Keratinocyte (primary cell): ENCODE data around the gene MRAP. TPM values are rescaled to one million over a fixed set of nuclear protein-coding genes. Genes with fewer than 3 reads are reported as not detected.

Experiments used
- DNase-seq: peaks from one replicate; pipeline ENCODE4 v3.0.0-alpha.2; 2011; ENCODE audit warnings: low read depth, missing footprints, low spot score
- FAIRE-seq: peaks from 2 replicates; lab custom pipeline; 2011; peaks lifted over from hg19 to GRCh38; lab: Jason Lieb, UNC
- H2AFZ ChIP-seq: 2 replicates; pipeline ENCODE4 v1.6.0; 2012; ENCODE audit warnings: low read length, control low read depth, inconsistent platforms; ENCODE audit not compliant: control insufficient read depth
- H3K27ac ChIP-seq: 2 replicates; pipeline ENCODE4 v1.5.1; 2011; ENCODE audit warnings: low read length; ENCODE audit not compliant: control insufficient read depth, insufficient read depth
- H3K27me3 ChIP-seq: 3 replicates; pipeline ENCODE4 v1.6.0; 2011; ENCODE audit warnings: low read length; ENCODE audit not compliant: control insufficient read depth, insufficient read depth; ENCODE audit errors: extremely low read depth
- H3K36me3 ChIP-seq, 2 experiments: 2 replicates in 1 of 2; 3 replicates in 1 of 2; pipeline ENCODE4 v1.5.1; 2011; ENCODE audit warnings: low read length in 2 of 2, mild to moderate bottlenecking in 1 of 2; ENCODE audit not compliant: control insufficient read depth in 2 of 2, insufficient read depth in 2 of 2; ENCODE audit errors: extremely low read depth in 1 of 2
- H3K4me1 ChIP-seq: 3 replicates; pipeline ENCODE4 v1.5.1; 2011; ENCODE audit warnings: low read length; ENCODE audit not compliant: control insufficient read depth, insufficient read depth; ENCODE audit errors: extremely low read depth
- H3K4me2 ChIP-seq: 3 replicates; pipeline ENCODE4 v1.6.0; 2011; ENCODE audit warnings: low read depth, low read length; ENCODE audit not compliant: control insufficient read depth, insufficient read depth; ENCODE audit errors: extremely low read depth
- H3K4me3 ChIP-seq, 3 experiments: fragments of 200-600 bp in 1 of 3; sonication (generic) in 1 of 3; 2 replicates in 2 of 3; 3 replicates in 1 of 3; pipeline ENCODE4 v1.5.1; 2011 to 2016; ENCODE audit warnings: low read length in 3 of 3, mild to moderate bottlenecking in 3 of 3, control low read depth in 2 of 3, inconsistent platforms in 1 of 3, low read depth in 1 of 3, mixed read lengths in 1 of 3, mixed run types in 1 of 3, moderate library complexity in 1 of 3; ENCODE audit not compliant: control insufficient read depth in 2 of 3, insufficient read depth in 2 of 3; ENCODE audit errors: extremely low read depth in 1 of 3
- H3K79me2 ChIP-seq: 2 replicates; pipeline ENCODE4 v1.6.0; 2012; ENCODE audit warnings: low read length; ENCODE audit not compliant: control insufficient read depth, insufficient read depth
- H3K9ac ChIP-seq: 3 replicates; pipeline ENCODE4 v1.6.0; 2011; ENCODE audit warnings: low read length; ENCODE audit not compliant: control insufficient read depth, insufficient read depth; ENCODE audit errors: extremely low read depth
- H3K9me1 ChIP-seq: 3 replicates; pipeline ENCODE4 v1.6.0; 2011; ENCODE audit warnings: low read length; ENCODE audit not compliant: control insufficient read depth, insufficient read depth; ENCODE audit errors: extremely low read depth
- H3K9me3 ChIP-seq: 2 replicates; pipeline ENCODE4 v1.5.1; 2012; ENCODE audit warnings: low read depth, low read length; ENCODE audit not compliant: control insufficient read depth
- H4K20me1 ChIP-seq: 3 replicates; pipeline ENCODE4 v1.6.0; 2011; ENCODE audit warnings: low read length; ENCODE audit not compliant: control insufficient read depth, insufficient read depth; ENCODE audit errors: extremely low read depth
- EZH2 ChIP-seq: IDR thresholded peaks from one replicate; pipeline ENCODE4 v1.6.1; 2012; ENCODE audit warnings: inconsistent platforms, mild to moderate bottlenecking, low read length, moderate library complexity
- dilution Hi-C: fragments of 300-500 bp; cut with MboI; formaldehyde crosslinking; loops from one replicate; pipeline ENCODE4 v1.7.0; 2020; ENCODE audit warnings: low sequenced_read_pairs; ENCODE audit not compliant: extremely low pct_ligation_motif_present
- polyA plus RNA-seq, 5 experiments: library from polyadenylated mRNA; depleted of rRNA in 3 of 5; stranded (reverse) in 3 of 5; stranded (forward) in 1 of 5; unstranded in 1 of 5; fragments of >200 nt; gene quantifications; 1 replicate in 1 of 5; 2 replicates in 3 of 5; 3 replicates in 1 of 5; pipeline versions ENCODE4 v1.2.1 to v1.2.3, GENCODE V29; 2011 to 2012; ENCODE audit warnings: missing spikeins in 2 of 5, low read depth in 1 of 5, low replicate concordance in 1 of 5
- TF ChIP-seq, protein P1 (sequence below), 3 experiments: IDR thresholded peaks in 1 of 3; conservative IDR thresholded peaks in 1 of 3; optimal IDR thresholded peaks in 1 of 3; 2 replicates in 2 of 3; 3 replicates in 1 of 3; pipeline versions ENCODE3 to v1.5.1; 2011; ENCODE audit warnings: low read length in 3 of 3, mild to moderate bottlenecking in 3 of 3, moderate library complexity in 2 of 3, control low read depth in 1 of 3, inconsistent platforms in 1 of 3; ENCODE audit not compliant: insufficient read depth in 2 of 3; ENCODE audit errors: extremely low read depth in 1 of 3

The MRAP gene
- polyA plus RNA-seq, 1 donor (not counting 4 experiments of a cell fraction or from before 2014, with no cell fraction given): not detected

DNA sequence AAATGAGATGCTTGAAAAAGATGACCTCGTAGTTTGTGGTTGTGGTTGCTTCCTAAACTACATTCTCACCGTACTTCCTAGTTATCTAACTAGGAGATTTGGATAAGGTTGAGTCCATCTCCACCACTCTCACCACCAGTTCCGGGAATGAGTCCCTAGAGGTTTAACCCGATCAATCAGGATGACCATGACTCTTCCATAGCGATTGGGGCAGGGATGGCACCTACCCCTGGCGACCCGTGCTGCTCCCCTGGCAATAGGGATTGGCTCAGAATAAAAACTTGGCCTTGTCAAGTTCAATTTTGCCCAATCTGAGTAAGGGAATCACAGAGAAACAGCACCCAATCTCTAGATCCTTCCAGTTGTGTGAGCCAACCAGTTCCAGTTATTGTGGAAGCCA is 17.1 kb upstream of the MRAP start:
- no peaks in the 10 kb centered on the region for H3K9me1 ChIP-seq
- H2AFZ ChIP-seq: no peak overlapping the region
- no peak for DNase-seq
- H3K27me3 ChIP-seq: no peaks in the 10 kb centered on the region
- no peak overlapping the region for H3K27ac ChIP-seq
- no peak overlapping the region for H3K4me3 ChIP-seq
- dilution Hi-C loops: no loop called here
- H3K79me2 ChIP-seq: peaks cover 13% of the 10 kb centered on the region
- peaks cover 0 to 1% of the 10 kb centered on the region in 2 experiments for H3K36me3 ChIP-seq
- no peak for TF ChIP-seq EZH2
- TF ChIP-seq, protein P1, sequence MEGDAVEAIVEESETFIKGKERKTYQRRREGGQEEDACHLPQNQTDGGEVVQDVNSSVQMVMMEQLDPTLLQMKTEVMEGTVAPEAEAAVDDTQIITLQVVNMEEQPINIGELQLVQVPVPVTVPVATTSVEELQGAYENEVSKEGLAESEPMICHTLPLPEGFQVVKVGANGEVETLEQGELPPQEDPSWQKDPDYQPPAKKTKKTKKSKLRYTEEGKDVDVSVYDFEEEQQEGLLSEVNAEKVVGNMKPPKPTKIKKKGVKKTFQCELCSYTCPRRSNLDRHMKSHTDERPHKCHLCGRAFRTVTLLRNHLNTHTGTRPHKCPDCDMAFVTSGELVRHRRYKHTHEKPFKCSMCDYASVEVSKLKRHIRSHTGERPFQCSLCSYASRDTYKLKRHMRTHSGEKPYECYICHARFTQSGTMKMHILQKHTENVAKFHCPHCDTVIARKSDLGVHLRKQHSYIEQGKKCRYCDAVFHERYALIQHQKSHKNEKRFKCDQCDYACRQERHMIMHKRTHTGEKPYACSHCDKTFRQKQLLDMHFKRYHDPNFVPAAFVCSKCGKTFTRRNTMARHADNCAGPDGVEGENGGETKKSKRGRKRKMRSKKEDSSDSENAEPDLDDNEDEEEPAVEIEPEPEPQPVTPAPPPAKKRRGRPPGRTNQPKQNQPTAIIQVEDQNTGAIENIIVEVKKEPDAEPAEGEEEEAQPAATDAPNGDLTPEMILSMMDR (optimal IDR thresholded peaks at IDR 0.05 in 1 of 3, IDR thresholded peaks at IDR 0.05 in 1 of 3, conservative IDR thresholded peaks at IDR 0.05 in 1 of 3; ENCODE audit: extremely low read depth in 1 of 3, insufficient read depth in 2 of 3, low read length in 3 of 3): no peak
- no peaks in the 10 kb centered on the region for H3K9me3 ChIP-seq
- H3K4me2 ChIP-seq: no peak overlapping the region
- H3K4me1 ChIP-seq: peaks cover 12% of the 10 kb centered on the region
- FAIRE-seq: no peak
- H3K9ac ChIP-seq: no peak overlapping the region
- no peaks in the 10 kb centered on the region for H4K20me1 ChIP-seq

DNA sequence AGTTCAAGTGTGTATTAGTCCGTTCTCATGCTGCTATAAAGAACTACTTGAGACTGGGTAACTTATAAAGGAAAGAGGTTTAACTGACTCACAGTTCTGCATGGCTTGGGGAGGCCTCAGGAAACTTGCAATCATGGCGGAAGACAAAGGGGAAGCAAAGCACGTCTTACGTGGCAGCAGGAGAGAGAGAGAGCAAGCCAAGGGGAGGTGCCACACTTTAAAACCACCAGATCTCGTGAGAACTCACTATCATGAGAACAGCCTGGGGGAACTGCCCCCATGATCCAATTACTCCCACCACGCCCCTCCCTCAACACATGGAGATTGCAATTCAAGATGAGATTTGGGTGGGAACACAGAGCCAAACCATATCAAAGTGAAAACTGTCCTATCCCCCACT is 15.7 kb upstream of the MRAP start:
- Histone ChIP-seq H3K79me2 (peaks cover 8% of the 10 kb centered on the region), H3K27ac (no peak overlapping the region), H3K4me2 (no peak overlapping the region), H3K4me3 (no peak overlapping the region), H3K9me3 (no peaks in the 10 kb centered on the region), H3K4me1 (peaks cover 7% of the 10 kb centered on the region), H3K9me1 (no peaks in the 10 kb centered on the region), H2AFZ (no peak overlapping the region), H4K20me1 (no peaks in the 10 kb centered on the region), H3K36me3 (peaks cover 0 to 1% of the 10 kb centered on the region in 2 experiments), H3K27me3 (no peaks in the 10 kb centered on the region), H3K9ac (no peak overlapping the region)
- FAIRE-seq (no peak), DNase-seq (no peak)
- dilution Hi-C loops: no loop called here
- no peak for TF ChIP-seq EZH2
- TF ChIP-seq, protein P1 (optimal IDR thresholded peaks at IDR 0.05 in 1 of 3, IDR thresholded peaks at IDR 0.05 in 1 of 3, conservative IDR thresholded peaks at IDR 0.05 in 1 of 3; ENCODE audit: extremely low read depth in 1 of 3, insufficient read depth in 2 of 3, low read length in 3 of 3): no peak
